Measurements from ENCODE around the gene DYNLT4.
A peak's percentile ranks its signal among the peaks of the same experiment; 100 is the strongest.
"Not testable (repeated sequence)": the region's sequence is repeated elsewhere in the genome, so short reads cannot be mapped to it uniquely, and the experiment has no call there.

The DYNLT4 gene

DNA sequence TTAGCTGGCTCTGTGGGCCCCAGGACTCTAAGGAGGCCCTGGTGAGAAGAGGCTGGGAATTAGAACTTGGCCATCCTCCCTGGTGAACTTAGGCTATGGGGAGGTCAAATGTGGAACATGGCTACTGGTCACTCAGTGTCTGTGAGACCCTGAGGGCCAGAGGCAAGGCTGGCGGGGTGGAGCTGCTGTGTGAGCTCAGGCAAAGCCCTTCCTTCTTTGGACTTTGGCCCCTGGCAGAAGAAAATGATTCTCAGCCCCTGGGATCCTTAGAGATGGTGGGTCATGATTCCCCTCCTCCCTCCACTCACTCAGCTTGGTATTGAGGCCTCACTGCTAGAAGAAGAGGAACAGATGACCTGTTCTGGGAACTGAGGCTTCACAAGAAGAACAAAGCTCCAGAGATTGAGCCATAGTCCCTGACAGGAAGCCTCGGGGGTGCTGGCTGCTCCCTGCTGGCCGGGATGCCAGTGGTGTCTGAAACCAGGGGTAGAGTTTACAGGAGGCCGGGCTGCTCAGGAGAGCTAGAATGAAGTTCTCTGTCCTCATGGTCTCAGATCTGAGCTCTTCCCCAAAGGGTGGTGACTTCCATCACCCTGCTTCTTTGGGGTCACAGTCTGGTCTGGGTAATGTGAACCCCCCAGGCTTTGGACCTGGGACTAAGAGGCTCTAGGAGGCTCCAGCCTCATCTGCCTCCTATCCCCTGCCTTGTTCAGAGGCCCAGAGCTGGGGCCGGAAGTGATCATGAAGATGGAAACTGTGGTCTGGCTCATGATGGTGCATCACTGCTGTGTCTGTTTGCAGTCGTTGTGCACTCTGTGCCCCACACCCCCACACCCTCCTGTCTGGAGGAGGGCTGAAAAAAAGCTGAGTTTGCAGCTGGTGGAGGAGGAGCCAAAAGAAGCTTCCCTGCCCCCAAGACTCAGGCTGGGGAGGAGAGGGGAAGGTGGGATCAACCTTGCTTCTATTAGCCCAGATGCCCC is 2.1 kb upstream of the DYNLT4 start:
- peak; percentile 62 to 64 for DNase-seq (ENCODE audit: low read depth in 2 of 2)

DNA sequence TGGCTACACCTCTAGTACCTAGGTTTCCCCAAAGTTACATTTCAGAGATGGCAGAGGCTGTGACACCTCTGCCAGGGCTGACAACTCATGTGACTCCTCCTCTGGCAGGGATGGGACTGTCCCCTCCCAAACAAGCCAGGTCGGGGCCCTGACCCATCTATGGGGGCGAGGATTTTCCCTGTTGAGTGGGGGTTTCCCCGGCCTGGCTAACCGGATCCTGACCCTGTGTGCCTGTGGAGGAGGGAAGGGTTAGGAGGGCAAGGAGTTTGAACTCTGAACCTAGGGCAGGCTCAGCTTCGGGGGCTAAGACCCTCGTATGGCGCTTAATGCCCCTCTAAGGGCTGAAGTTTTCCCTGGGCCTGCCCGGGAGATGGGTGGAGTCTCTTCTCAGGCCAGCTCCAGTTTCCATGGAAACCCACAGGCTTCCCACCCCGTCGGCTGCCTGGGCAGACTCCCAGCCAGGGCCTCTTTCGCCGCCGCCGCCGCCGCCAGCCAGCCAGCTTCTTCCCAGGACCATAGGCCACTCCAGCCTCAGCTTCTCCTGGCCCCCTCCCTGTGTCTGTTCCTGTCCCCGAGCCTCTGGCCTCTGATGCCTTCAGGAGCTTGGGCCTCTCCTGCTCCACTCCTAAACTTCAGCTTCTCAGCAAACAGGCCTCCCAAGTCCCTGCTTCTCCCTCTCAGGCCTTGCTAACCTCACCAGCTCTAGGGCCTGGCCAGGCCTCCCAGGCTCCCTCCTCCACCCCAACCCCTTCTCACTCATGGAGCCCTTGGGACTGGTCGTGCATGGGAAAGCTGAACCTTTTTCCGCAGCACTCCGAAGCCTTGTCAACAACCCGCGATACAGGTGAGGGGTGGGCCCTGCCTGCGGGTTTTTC is 1.1 kb upstream of the DYNLT4 start, which contains the start of gene BTBD19:
TSS of gene BTBD19 (plus strand) at position 461 of the 875 bp plus-strand sequence. CDS start at position 759, 298 bp downstream.
- no peak for DNase-seq (ENCODE audit: low read depth in 2 of 2)

DNA sequence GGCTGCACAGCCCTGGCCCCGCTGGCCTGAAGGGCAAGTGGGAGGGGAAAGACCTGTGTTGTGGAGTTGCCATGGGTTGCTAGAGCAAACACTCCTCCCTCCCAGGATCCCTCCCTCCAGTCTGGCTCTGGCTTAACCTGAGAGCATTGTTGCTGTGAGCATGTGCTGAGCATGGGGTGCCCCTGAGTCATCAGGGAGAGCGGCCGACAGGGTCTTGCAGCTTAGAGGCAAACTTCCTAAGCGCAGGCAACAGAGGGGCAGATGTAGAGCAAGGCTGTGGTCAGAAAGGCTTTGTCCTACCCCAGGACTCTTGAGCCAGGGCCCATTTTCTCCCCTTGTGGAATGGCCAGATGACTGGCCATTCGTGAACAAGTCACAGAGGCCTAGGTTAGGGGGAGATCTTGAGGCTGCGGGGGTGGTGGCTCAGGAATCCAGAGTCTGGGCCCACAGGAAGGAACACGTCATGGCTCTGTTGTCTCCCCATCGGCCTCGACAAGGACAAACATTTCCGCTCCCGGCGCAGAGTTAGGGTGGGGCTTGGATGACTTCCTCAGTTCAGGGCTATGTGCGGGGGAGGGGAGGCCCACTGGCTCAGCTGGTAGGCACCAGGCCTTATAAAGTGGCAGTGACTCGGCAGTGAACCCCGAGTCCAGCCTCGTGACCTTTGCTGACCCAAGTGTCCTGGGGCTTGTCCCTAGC is 362 bp upstream of the DYNLT4 start:
- peak; percentile 73 to 76 for DNase-seq (ENCODE audit: low read depth in 2 of 2)

DNA sequence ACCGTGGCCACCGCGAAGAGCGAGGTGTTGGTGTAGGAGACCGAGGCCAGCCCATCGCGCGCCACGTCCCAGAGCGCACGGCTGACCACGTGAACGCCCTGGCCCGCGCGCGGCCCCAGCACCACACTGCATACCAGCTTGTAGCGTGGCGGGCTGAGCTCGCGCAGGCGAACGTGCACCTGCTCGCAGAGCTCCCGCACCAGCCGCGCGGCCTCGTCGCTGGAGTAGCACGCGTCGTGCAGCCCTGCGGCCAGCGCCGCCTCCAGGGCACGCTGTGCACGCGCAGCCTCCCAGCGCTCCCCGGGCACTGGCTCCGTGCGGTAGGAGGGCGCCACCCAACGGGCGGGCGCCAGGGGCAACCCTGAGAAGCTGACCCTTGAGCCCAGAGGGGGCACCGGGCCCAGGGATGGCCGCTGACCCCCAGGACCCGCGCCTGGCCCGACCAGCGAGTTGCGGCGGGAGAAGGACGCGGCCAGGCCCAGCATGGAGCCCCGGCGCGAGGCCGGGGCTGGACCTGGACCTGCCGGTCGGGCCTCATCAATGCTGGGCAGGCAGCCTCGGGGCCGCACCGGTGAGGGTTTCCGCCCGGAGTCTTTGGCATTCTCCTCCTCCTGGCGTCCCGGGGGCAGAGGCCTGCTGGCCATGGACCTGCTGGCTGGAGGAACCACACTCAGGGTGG is 987 bp downstream of the DYNLT4 start:
- DNase-seq (ENCODE audit: low read depth in 2 of 2): no peak

DNA sequence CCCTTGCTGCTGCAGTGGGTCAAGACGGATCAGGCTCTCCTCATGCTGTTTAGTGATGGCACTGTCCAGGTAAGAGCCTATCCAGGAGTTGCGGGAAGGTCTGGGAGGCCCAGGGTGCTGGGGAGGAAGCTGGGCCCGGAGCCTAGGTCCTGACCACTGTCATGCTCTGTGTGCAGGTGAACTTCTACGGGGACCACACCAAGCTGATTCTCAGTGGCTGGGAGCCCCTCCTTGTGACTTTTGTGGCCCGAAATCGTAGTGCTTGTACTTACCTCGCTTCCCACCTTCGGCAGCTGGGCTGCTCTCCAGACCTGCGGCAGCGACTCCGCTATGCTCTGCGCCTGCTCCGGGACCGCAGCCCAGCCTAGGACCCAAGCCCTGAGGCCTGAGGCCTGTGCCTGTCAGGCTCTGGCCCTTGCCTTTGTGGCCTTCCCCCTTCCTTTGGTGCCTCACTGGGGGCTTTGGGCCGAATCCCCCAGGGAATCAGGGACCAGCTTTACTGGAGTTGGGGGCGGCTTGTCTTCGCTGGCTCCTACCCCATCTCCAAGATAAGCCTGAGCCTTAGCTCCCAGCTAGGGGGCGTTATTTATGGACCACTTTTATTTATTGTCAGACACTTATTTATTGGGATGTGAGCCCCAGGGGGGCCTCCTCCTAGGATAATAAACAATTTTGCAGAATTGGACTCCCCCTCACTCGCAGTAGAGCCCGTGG is 1.7 kb downstream of the DYNLT4 start:
- no peak for DNase-seq (ENCODE audit: low read depth in 2 of 2)

DNA sequence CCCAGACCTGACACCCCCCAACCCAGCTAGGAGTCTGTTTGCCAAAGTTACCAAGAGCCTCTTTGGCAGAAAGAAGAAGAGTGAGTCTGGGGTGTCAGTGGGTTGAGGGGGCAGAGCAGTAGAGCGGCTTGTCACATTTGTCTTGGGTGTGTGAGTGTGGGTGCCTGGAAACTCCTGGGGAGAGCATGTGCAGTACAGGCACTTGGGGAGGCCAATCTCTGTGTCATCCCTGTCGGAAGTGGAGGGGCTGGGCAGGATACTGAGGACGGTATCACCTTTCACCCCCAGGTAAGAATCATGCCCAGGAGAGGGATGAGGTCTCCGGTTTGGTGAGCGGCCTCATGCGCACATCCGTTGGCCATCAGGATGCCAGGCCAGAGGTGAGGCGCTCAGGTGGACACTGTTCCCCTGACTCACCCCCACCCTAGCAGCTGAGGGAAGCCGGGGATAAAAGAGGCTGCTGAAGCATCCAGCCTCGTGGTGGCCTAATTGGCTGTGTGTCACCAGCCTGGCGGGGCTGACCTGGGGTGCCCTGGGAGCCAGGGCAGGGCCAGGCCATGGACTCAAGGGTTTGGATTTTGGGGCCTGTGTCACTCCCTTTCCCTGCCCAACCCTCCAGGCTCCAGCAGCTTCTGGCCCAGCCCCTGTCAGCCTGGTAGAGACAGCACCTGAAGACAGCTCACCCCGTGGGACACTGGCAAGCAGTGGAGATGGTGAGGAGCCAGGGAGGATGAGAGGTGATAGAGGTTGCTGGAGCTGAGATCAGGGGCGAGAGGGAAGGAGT is 3.6 kb downstream of the DYNLT4 start:
- DNase-seq (ENCODE audit: low read depth in 2 of 2): no peak

DNA sequence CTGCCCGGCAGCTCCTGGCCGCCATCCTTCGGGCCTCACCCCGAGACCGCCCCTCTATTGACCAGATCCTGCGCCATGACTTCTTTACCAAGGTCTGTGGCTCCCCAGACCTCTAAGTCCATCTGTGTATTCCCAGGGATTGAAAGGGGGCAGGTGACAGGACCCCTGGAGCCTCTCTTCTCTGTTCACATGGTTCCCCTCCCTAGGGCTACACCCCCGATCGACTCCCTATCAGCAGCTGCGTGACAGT is 4.2 kb downstream of the DYNLT4 start:
- DNase-seq (ENCODE audit: low read depth in 2 of 2): no peak

DNA sequence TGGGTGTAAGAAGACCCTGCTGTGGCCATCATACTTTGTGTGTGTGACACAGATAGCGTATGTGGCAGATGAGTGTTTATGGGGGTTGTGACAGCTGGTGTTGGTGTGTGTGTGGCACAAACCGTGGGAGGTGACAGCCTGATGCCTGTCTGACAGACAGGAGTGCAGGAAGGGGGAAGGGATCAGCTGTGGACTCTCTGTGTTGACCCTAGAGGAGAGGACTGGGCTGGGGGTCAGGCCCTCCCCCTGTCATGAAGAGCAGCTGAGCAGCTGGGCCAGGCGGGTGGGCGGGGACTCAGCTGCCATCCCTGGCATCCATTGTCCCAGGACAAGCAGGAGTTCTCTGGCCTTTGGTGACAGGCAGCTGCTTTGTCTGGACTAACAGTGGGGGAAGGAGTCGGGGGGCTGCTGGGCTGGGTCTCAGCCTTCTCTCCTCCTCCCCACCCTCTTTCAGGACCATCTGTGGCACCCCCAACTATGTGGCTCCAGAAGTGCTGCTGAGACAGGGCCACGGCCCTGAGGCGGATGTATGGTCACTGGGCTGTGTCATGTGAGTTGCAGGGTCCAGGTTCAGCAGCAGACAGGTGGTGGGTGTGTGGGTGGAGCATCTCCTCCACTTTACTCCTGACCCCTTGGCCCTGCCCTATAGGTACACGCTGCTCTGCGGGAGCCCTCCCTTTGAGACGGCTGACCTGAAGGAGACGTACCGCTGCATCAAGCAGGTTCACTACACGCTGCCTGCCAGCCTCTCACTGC is 4.7 kb downstream of the DYNLT4 start:
- no peak for DNase-seq (ENCODE audit: low read depth in 2 of 2)

DNA sequence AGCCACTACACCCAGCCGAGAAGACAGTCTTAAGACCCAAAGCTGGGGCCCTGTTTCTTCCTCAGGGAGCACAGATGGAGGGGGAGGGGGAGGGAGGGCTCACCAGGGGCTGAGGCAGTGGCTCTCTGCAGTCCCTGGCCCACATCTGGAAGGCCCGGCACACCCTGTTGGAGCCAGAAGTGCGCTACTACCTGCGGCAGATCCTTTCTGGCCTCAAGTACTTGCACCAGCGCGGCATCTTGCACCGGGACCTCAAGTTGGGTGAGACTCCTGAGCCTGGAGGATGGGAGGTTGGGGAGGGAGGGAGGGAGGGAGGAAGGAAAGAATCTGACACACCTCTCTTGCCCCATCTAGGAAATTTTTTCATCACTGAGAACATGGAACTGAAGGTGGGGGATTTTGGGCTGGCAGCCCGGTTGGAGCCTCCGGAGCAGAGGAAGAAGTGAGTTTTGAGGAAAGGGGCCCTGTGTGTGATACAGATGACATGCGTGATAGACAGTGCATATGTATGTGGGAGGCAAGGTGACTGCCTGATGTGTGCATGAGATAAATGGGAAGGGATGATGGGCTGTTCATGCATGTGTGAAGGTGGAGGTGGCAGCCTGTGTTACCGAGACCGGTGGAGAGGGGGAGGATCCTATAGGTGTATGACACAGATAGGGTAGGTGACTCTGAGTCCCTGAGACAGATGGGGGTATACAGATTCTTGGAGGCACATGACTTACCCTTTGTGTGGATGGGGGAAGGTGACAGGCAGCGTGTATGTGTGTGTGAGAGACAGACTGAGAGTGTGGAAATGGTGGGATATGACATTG is 5.5 kb downstream of the DYNLT4 start:
- DNase-seq (ENCODE audit: low read depth in 2 of 2): no peak

DNA sequence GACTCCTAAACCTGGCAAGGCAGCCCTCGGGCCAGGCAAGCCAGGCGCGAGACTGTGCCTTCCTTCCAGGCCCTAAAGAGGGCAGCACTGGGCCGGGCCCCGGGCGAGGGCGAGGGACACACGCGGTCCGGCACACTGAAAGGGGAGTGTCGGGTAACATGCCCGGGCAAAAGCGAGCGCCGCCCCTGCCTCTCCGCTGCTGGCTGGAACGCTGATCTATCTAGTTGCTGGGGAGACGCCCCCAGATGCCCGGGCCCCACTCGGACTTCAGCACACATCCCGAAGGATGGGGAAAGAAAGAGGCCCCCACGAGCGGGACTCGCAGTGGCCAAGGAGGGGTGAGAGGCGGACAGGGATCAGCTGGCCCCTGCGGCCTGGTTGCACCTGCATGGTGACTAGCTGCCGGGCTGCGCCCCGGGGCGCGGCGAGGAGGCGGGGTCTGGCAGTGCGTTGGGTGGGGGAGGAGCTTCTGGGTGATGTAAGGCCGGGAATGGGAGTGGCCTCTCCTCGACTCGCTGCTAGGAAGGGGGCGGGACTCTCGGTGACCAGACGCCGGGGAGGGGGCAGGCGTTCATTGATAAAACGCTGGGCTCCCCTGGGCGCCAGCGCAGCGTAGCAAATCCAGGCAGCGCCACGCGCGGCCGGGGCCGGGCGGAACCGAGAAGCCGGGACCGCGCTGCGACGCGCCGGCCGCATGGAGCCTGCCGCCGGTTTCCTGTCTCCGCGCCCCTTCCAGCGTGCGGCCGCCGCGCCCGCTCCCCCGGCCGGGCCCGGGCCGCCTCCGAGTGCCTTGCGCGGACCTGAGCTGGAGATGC is 7.2 kb downstream of the DYNLT4 start, which contains the start of gene PLK3:
TSS of gene PLK3 (plus strand) at position 608 of the 815 bp plus-strand sequence. CDS start at position 695, 87 bp downstream.
- DNase-seq (ENCODE audit: low read depth in 2 of 2): peak; percentile 95

DNA sequence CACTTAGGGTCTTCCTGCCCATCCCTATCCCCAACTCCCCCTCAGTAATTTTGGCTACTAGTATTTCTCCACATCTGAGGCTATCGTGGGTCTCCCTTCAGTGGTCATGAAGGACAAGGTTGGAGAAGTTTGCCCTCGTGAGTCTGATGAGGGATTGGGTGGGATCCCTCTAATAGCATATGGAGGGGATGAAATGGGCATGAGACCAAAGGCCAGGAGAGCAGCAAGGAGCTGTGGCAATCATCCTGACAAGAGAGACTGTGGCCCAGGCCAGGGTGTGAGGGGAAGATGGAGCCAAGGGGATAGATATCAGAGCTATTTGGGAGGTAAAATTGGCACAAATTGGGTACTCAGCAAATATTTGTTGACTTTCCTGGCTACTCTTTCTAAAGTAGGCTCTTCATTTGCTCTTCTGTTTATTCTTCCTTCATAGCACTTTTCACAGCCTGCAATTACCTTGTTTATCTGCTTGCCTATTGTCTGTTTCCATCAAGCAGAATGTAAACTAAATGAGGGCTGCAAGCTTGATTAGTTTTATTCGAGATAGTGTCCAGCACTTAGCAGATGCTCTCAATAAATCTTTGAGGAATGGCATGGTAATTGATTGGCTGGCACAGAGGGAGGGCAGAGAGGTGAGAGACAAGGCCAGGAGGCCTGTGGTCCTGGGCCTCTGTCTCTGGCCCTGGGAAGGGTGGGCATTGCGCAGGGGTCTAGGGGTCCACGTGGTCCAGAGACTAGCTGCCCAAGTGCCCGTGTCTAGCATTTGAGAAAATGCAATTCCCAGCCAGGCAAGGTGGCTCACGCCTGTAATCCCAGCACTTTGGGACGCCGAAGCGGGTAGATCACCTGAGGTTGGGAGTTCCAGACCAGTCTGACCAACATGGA is 8.4 kb downstream of the DYNLT4 start:
- DNase-seq (ENCODE audit: low read depth in 2 of 2): no peak

DNA sequence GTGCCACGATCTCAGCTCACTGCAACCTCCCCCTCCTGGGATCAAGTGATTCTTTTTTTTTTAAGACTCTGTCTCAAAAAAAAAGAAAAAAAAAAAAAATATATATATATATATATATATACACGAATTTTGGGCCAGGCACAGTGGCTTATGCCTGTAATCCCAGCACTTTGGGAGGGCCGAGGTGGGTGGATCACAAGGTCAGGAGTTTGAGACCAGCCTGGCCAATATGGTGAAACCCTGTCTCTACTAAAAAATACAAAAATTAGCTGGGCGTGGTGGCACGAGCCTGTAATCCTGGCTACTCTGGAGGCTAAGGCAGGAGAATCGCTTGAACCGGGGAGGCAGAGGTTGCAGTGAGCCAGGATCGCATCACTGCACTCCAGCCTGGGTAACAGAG is 9.3 kb downstream of the DYNLT4 start:
- not testable (repeated sequence) for DNase-seq (ENCODE audit: low read depth in 2 of 2)

DNA sequence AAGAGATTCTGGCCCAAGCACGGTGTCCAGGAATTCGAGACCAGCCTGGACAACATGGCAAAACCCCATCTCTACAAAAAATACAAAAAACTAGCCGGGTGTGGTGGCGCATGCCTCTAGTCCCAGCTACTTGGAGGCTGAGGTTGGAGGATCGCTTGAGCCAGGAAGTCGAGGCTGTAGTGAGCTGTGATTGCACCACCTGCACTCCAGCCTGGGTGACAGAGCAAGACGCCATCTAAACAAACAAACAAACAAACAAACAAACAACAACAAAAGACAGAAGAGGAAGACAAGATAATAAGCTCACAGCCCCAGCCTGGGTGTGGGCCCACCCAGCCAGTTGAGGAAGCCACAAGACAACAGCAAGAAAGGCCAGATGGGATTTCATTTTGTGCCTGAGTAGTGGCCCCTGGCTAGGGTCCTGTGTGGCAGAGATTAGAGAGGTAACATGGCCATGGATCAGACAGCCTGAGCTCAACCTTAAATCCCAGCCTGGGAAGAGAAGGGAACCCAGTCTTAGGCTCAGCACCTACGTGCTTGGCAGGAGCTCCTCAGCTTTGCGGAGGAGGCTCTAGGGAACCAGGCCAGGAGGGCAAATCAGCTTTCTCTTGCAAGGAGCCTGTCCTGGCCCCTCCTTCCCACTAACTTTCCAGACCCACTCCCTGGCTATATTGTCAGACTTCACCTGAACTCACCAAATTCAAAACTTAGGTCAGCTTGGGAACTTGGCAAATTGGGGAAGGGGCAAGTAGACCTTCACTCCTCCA is 14.2 kb downstream of the DYNLT4 start:
- DNase-seq (ENCODE audit: low read depth in 2 of 2): no peak

DNA sequence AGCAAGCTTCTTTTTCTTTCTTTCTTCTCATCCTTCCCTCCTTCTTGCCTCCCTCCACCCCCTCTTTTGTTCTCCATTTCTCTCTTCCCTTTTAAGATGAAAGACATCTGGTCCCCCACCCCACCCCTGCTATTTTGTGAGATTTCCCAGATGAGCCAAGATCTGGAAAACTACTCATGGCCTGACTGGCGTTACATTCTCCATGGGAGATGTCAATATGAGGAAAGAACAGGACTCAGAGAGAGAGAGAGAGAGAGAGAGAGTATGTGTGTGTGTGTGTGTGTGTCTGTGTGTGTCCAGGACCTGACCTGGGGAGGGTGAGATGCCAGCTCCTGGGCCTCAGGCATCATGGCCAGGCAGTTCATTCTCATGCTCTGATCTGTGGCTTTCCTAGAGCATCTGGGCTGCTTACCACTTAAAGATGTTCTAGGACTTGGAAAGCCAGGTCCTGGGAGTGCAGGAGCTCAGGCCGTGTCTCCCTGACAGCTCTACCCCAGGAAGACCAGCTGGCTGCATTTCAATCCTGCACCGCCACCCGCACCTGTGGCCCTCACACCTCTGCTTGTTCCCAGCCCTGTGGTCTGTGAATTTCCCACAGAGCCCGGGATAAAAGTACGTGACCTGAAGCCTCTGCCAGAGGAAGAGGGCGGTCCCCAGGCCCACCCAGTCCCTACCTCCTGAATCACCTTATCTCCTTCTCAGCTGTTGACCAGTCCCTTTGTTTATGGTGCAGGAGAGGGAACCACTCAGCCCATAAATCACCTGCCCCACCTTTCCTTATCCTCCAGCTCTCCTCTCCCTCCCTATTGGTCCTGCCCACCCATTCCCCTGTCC is 16.0 kb downstream of the DYNLT4 start:
- DNase-seq (ENCODE audit: low read depth in 2 of 2): no peak

All from stimulated activated CD8-positive, alpha-beta memory T cell treated with anti-CD3 and anti-CD28 coated beads, Interleukin-7, amount 100 ng/mL, for 1 hour (primary cell).